Suprapubic skin (tissue), 3 donors: ENCODE measurements around the gene WNT7A.

Experiments
- POLR2A ChIP-seq, 2 donors: fragments of 450-650 bp; IDR thresholded peaks; one replicate each; pipeline ENCODE4 v1.6.1; 2017; ENCODE audit warnings: antibody characterized with exemption in 2 of 2, mild to moderate bottlenecking in 2 of 2, moderate library complexity in 2 of 2
- TF ChIP-seq, protein P1 (sequence below), 2 donors: fragments of 200-600 bp in 1 of 2; fragments of 450-650 bp in 1 of 2; sonication (generic) in 1 of 2; IDR thresholded peaks; one replicate each; pipeline ENCODE4 v1.5.1; 2016 to 2019; ENCODE audit warnings: antibody characterized with exemption in 2 of 2, mild to moderate bottlenecking in 1 of 2, moderate library complexity in 1 of 2

DNA sequence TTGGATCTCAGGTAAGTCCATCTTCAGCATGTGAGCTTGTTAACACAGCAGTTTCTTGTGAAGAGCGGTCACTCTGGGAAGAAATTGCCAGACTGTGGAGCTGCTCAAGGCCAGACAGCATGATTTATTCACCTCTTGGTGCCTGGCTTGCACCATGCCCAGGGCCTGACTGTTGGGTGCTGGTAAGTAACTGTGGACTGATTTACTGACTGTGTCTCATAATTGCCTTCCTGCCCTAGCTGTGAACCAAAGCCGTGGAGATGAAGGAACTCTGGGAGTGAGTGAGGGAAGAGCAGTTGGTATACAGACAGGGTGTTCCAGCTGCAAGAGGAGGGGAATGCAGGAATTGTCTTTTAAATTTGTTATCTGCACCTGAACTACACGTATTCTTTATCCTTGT, 18.5 kb upstream of the WNT7A start:
- TF ChIP-seq POLR2A (IDR thresholded peaks at IDR 0.05) = no peak
- TF ChIP-seq, protein P1, sequence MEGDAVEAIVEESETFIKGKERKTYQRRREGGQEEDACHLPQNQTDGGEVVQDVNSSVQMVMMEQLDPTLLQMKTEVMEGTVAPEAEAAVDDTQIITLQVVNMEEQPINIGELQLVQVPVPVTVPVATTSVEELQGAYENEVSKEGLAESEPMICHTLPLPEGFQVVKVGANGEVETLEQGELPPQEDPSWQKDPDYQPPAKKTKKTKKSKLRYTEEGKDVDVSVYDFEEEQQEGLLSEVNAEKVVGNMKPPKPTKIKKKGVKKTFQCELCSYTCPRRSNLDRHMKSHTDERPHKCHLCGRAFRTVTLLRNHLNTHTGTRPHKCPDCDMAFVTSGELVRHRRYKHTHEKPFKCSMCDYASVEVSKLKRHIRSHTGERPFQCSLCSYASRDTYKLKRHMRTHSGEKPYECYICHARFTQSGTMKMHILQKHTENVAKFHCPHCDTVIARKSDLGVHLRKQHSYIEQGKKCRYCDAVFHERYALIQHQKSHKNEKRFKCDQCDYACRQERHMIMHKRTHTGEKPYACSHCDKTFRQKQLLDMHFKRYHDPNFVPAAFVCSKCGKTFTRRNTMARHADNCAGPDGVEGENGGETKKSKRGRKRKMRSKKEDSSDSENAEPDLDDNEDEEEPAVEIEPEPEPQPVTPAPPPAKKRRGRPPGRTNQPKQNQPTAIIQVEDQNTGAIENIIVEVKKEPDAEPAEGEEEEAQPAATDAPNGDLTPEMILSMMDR (IDR thresholded peaks at IDR 0.05) = no peak
